Measurements from ENCODE around the gene PTPRT. TPM values are rescaled to one million over a fixed set of nuclear protein-coding genes. Genes with fewer than 3 reads are reported as not detected.

The PTPRT gene
- total and polyA plus RNA-seq, 11 donors: 0.04 to 2.5 (median 0.25) TPM; not detected in 2

GRCh38 chr20:42576167-42576566 lies 613.5 kb downstream of the PTPRT start:
- Histone ChIP-seq H3K36me3 (no peaks in the 10 kb centered on the region), H3K27ac (no peak overlapping the region), H3K27me3 (no peaks in the 10 kb centered on the region), H3K9me3 (peaks cover 0 to 18% (median 0%) of the 10 kb centered on the region in 12 donors), H3K4me3 (no peak overlapping the region), H3K4me1 (no peaks in the 10 kb centered on the region)
- ATAC-seq (no peak), DNase-seq (no peak)
- TF ChIP-seq CTCF (IDR thresholded peaks at IDR 0.05) (no peak), POLR2A (IDR thresholded peaks at IDR 0.05) (no peak)
- 49 to 69% (median 61%) methylated on average over 7 of the region's 7 CpGs for WGBS, 4 donors
- intact Hi-C loops (cut with DNase I): no loop called here

GRCh38 chr20:42572320-42573016 lies 617.2 kb downstream of the PTPRT start:
- H3K4me1 ChIP-seq: no peaks in the 10 kb centered on the region
- H3K4me3 ChIP-seq: no peak overlapping the region
- DNase-seq: no peak
- no peaks in the 10 kb centered on the region for H3K36me3 ChIP-seq
- peaks cover 0 to 13% (median 0%) of the 10 kb centered on the region in 12 donors for H3K9me3 ChIP-seq
- TF ChIP-seq CTCF (IDR thresholded peaks at IDR 0.05): no peak
- no peak for TF ChIP-seq POLR2A (IDR thresholded peaks at IDR 0.05)
- no peak overlapping the region for H3K27ac ChIP-seq
- intact Hi-C loops (cut with DNase I): no loop called here
- WGBS, 4 donors: 41 to 81% (median 70%) methylated on average over 2 of the region's 2 CpGs
- ATAC-seq: no peak
- no peaks in the 10 kb centered on the region for H3K27me3 ChIP-seq

GRCh38 chr20:42567409-42567808 lies 622.3 kb downstream of the PTPRT start:
- Histone ChIP-seq H3K27ac (no peak overlapping the region), H3K36me3 (no peaks in the 10 kb centered on the region), H3K9me3 (peaks cover 0 to 13% (median 0%) of the 10 kb centered on the region in 12 donors), H3K4me3 (no peak overlapping the region), H3K4me1 (no peaks in the 10 kb centered on the region), H3K27me3 (no peaks in the 10 kb centered on the region)
- 52 to 87% (median 80%) methylated on average over 1 of the region's 1 CpG for WGBS, 4 donors
- ATAC-seq (no peak), DNase-seq (no peak)
- intact Hi-C loops (cut with DNase I): no loop called here
- TF ChIP-seq POLR2A (IDR thresholded peaks at IDR 0.05): no peak
- no peak for TF ChIP-seq CTCF (IDR thresholded peaks at IDR 0.05)

GRCh38 chr20:42565235-42565995 lies 624.3 kb downstream of the PTPRT start:
- no peak for DNase-seq
- Histone ChIP-seq H3K9me3 (no peaks in the 10 kb centered on the region), H3K4me1 (no peaks in the 10 kb centered on the region), H3K27ac (no peak overlapping the region), H3K27me3 (peaks cover 0 to 7% (median 0%) of the 10 kb centered on the region in 9 donors), H3K36me3 (no peaks in the 10 kb centered on the region), H3K4me3 (no peak overlapping the region)
- intact Hi-C loops (cut with DNase I): no loop called here
- no peak for ATAC-seq
- 60 to 66% (median 63%) methylated on average over 8 to 9 of the region's 9 CpGs for WGBS, 4 donors
- TF ChIP-seq CTCF (IDR thresholded peaks at IDR 0.05): no peak
- TF ChIP-seq POLR2A (IDR thresholded peaks at IDR 0.05): no peak
